ENCODE measurements around the gene FBXO10. TPM values are rescaled to one million over a fixed set of nuclear protein-coding genes. Genes with fewer than 3 reads are reported as not detected.

FBXO10 gene
- total RNA-seq, 1 experiment from 2014 or later, result 5.3 TPM

- TF ChIP-seq ZBTB33 (IDR thresholded peaks at IDR 0.05; ENCODE audit: extremely low read depth, insufficient replicate concordance, low read length), result no peak
Measured at GRCh38 chr9:37566716-37567115, 9.5 kb downstream of the FBXO10 start (continued).

GRCh38 chr9:37565661-37566618, 10.2 kb downstream of the FBXO10 start:
- Histone ChIP-seq H3K36me3 (ENCODE audit: control insufficient read depth in 1 of 2, insufficient read depth in 2 of 2, low read length in 2 of 2) (0 out of 4 replicates have a peak, but pooled peaks cover 4 to 6% of the 10 kb centered on the region in 2 experiments), H3K4me1 (ENCODE audit: control insufficient read depth in 1 of 2, insufficient read depth in 2 of 2, low read length in 2 of 2) (no peaks in the 10 kb centered on the region), H3K79me2 (ENCODE audit: insufficient read depth, low read length) (peaks cover 21% of the 10 kb centered on the region), H2AFZ (ENCODE audit: low read depth, low read length, poor library complexity, severe bottlenecking) (no peak overlapping the region), H3K27ac (ENCODE audit: low read depth, low read length) (no peak overlapping the region), H3K4me3 (replicated peaks in 1 of 2; ENCODE audit: low read depth in 1 of 2, low read length in 2 of 2) (no peak overlapping the region), H3K27me3 (ENCODE audit: insufficient read depth, low read length) (no peaks in the 10 kb centered on the region), H4K20me1 (ENCODE audit: insufficient read depth) (0 out of 2 replicates have a peak, but pooled peaks cover 4% of the 10 kb centered on the region), H3K9me2 (ENCODE audit: insufficient read depth) (no peaks in the 10 kb centered on the region), H3K9me3 (ENCODE audit: control insufficient read depth in 1 of 2, insufficient read depth in 1 of 2, low read depth in 1 of 2, low read length in 2 of 2) (peaks cover 0 to 4% of the 10 kb centered on the region in 2 experiments; a peak in 2 of 4 replicates), H3K4me2 (ENCODE audit: low read length) (no peak overlapping the region), H3K9ac (ENCODE audit: low read length) (no peak overlapping the region)
- DNase-seq (ENCODE audit: low read depth, low spot score), result no peak
- no peak for TF ChIP-seq POLR2A (IDR thresholded peaks at IDR 0.05; ENCODE audit: borderline replicate concordance, extremely low read depth, insufficient read depth, insufficient read length)
- no peak for TF ChIP-seq MAX (IDR thresholded peaks at IDR 0.05)
- TF ChIP-seq ZNF274 (IDR thresholded peaks at IDR 0.05; ENCODE audit: low read depth, low read length), result no peak
- TF ChIP-seq YY1 (IDR thresholded peaks at IDR 0.05; ENCODE audit: extremely low read depth, insufficient replicate concordance, low read depth, low read length), result no peak
- ChIA-PET RAD21 (ENCODE audit: low non-redundant PET in 1 of 2, low total read pairs in 2 of 2, uncharacterized antibody in 2 of 2, unreplicated experiment in 2 of 2) (no interaction called here), POLR2A (interaction anchor here (0.5 kb wide), 1 partner anchor 281 kb away, joined by 4 read pairs; no protein-coding TSS in a partner anchor), CTCF (no interaction called here)
- intact Hi-C loops (cut with micrococcal nuclease), result no loop called here
- no peak for ATAC-seq
- no TSS peak for BruUV-seq (replicated peaks)
